ENCODE results near the gene PTPRE.

DNA sequence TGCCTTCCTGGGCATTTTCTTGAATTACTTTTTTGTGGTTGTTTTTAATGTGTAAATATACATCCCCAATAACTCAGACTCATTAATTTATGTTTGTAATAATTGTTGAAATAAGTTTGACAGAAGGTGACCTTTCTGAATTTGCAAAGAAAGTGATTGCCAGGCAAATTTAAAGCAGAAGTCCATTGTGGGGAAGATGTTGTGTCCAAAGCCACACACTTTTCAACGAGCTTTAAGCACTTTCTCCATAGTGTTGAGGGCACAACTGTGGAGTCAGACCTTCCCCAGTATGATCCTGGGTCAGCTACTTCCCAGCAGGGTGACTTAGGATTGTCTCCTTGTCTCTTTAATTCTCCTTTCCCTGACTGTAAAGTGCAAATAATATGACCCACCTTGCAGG, 52.5 kb downstream of the PTPRE start:
- TF ChIP-seq POLR2A (IDR thresholded peaks at IDR 0.05; ENCODE audit: low read depth, low read length) (no peak), TAF1 (IDR thresholded peaks at IDR 0.05; ENCODE audit: low read depth, low read length) (no peak), POLR2AphosphoS5 (IDR thresholded peaks at IDR 0.05; ENCODE audit: low read depth, low read length) (no peak)
